ENCODE data around the gene IER5.
"Not testable (repeated sequence)": the region's sequence is repeated elsewhere in the genome, so short reads cannot be mapped to it uniquely, and the experiment has no call there.

Gene IER5

DNA sequence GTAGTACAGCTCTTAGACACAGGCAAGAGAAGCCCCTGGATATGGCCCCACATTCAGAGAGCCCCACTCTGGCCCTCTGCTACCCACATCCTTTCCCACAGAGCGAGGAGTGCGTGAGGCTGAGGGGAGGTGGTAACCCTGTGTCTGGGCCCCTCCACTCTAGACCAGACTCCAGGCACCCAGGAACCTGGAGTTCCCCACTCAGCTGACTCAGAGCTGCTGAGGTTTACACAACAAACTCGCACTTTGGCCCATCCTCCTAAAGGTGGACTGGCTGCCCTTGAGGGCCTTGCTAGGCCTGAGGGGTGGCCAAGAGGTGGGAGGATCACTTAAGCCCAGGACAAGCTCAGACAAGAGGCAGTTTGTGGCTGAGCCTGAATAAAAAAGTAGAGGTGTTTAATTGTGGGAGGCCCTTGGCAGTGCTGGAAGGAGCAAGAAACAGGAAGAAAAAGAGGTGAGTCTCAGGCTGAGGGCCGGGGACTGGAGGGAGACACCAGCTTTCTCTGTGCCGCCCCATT lies 44.0 kb upstream of the IER5 start:
- H3K27ac ChIP-seq (ENCODE audit: low read length, poor library complexity, severe bottlenecking), result no peak overlapping the region
- H3K18ac ChIP-seq (ENCODE audit: low read depth in 1 of 2, low read length in 2 of 2), result no peak overlapping the region
- peak overlapping the region in 1 of 2 experiments; percentile 67 for H2BK12ac ChIP-seq (ENCODE audit: low read length in 2 of 2)
- H3K4me1 ChIP-seq (ENCODE audit: control insufficient read depth, insufficient read depth, low read depth, low read length), result peaks cover 5% of the 10 kb centered on the region
- H4K8ac ChIP-seq (ENCODE audit: low read length), result peak overlapping the region; percentile 1
- 93% methylated on average over 4 of the region's 5 CpGs for whole genome bisulfite sequencing
- no peak overlapping the region for H2BK5ac ChIP-seq (ENCODE audit: low read depth, low read length, poor library complexity, severe bottlenecking)
- H3K4me3 ChIP-seq (ENCODE audit: insufficient read depth in 1 of 2, low read depth in 1 of 2, low read length in 2 of 2), result no peak overlapping the region
- no peak overlapping the region for H3K9ac ChIP-seq (ENCODE audit: low read length)
- no peak overlapping the region for H3K4me2 ChIP-seq (ENCODE audit: low read length, poor library complexity, severe bottlenecking)
- H2AK5ac ChIP-seq (ENCODE audit: low read length, severe bottlenecking), result no peak overlapping the region
- peaks cover 0 to 7% of the 10 kb centered on the region in 2 experiments for H3K36me3 ChIP-seq (ENCODE audit: control insufficient read depth in 1 of 2, insufficient read depth in 2 of 2, low read depth in 1 of 2, low read length in 2 of 2)
- H3K23ac ChIP-seq (ENCODE audit: low read length in 2 of 2), result no peak overlapping the region
- H2BK120ac ChIP-seq (ENCODE audit: low read depth, low read length), result no peak overlapping the region
- H3K27me3 ChIP-seq (ENCODE audit: control insufficient read depth in 1 of 2, insufficient read depth in 1 of 2, low read length in 2 of 2), result no peaks in the 10 kb centered on the region
- no peaks in the 10 kb centered on the region for H3K79me1 ChIP-seq (replicated peaks; ENCODE audit: low read length, poor library complexity, severe bottlenecking)
- no peak overlapping the region for H3K4ac ChIP-seq (ENCODE audit: low read depth in 1 of 2, low read length in 2 of 2)
- no peak overlapping the region for H3K14ac ChIP-seq (ENCODE audit: low read length in 2 of 2)
- H4K91ac ChIP-seq (ENCODE audit: low read length), result no peak overlapping the region
- no peaks in the 10 kb centered on the region for H3K9me3 ChIP-seq (ENCODE audit: control insufficient read depth, low read length)
- H2BK15ac ChIP-seq (ENCODE audit: low read depth, poor library complexity, severe bottlenecking), result peak overlapping the region; percentile 23
- no peak overlapping the region for H2AFZ ChIP-seq (ENCODE audit: low read depth, low read length)
- peak; percentile 60 for DNase-seq

DNA sequence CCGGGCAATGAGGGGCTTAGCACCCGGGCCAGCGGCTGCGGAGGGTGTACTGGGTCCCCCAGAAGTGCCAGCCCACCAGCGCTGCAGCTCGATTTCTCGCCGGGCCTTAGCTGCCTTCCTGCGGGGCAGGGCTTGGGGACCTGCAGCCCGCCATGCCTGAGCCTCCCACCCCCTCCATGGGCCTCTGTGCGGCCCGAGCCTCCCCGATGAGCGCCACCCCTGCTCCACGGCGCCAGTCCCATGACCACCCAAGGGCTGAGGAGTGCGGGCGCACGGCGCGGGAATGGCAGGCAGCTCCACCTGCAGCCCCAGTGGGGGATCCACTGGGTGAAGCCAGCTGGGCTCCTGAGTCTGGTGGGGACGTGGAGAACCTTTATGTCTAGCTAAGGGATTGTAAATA lies 42.6 kb upstream of the IER5 start:
- not testable (repeated sequence) for H3K4me3 ChIP-seq (ENCODE audit: insufficient read depth in 1 of 2, low read depth in 1 of 2, low read length in 2 of 2); H3K14ac ChIP-seq (ENCODE audit: low read length in 2 of 2); H4K91ac ChIP-seq (ENCODE audit: low read length); H2AFZ ChIP-seq (ENCODE audit: low read depth, low read length); DNase-seq; H3K36me3 ChIP-seq (ENCODE audit: control insufficient read depth in 1 of 2, insufficient read depth in 2 of 2, low read depth in 1 of 2, low read length in 2 of 2); H3K23ac ChIP-seq (ENCODE audit: low read length in 2 of 2); H3K18ac ChIP-seq (ENCODE audit: low read depth in 1 of 2, low read length in 2 of 2); H3K4me2 ChIP-seq (ENCODE audit: low read length, poor library complexity, severe bottlenecking); H2BK5ac ChIP-seq (ENCODE audit: low read depth, low read length, poor library complexity, severe bottlenecking); H3K27ac ChIP-seq (ENCODE audit: low read length, poor library complexity, severe bottlenecking); H3K9me3 ChIP-seq (ENCODE audit: control insufficient read depth, low read length); H4K8ac ChIP-seq (ENCODE audit: low read length); H2BK120ac ChIP-seq (ENCODE audit: low read depth, low read length); H2BK15ac ChIP-seq (ENCODE audit: low read depth, poor library complexity, severe bottlenecking); H3K79me1 ChIP-seq (replicated peaks; ENCODE audit: low read length, poor library complexity, severe bottlenecking); H2AK5ac ChIP-seq (ENCODE audit: low read length, severe bottlenecking); H3K4ac ChIP-seq (ENCODE audit: low read depth in 1 of 2, low read length in 2 of 2); H3K27me3 ChIP-seq (ENCODE audit: control insufficient read depth in 1 of 2, insufficient read depth in 1 of 2, low read length in 2 of 2); H3K4me1 ChIP-seq (ENCODE audit: control insufficient read depth, insufficient read depth, low read depth, low read length); H3K9ac ChIP-seq (ENCODE audit: low read length); H2BK12ac ChIP-seq (ENCODE audit: low read length in 2 of 2)
- 96% methylated on average over 22 of the region's 22 CpGs for WGBS

DNA sequence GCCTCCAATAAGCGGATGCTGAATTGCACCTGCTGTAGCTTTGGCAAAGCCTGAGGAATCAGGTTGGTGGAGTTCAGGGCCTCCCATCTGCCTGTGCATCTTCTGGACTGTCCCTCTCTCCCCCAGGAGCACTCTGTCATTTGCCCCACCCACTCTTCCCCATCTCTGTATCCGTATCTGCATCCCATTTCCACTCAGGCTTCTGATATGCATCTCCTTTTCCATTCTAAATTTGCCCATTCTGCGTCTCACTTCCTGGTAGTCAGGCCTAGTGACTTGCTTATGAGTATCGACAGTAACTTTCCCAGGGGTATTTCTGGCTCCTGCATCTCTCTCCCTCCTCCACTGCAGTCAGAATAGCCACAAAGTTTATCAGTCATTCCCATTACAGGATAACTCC lies 39.1 kb upstream of the IER5 start:
- 92% methylated on average over 4 of the region's 4 CpGs for WGBS
- H2BK5ac ChIP-seq (ENCODE audit: low read depth, low read length, poor library complexity, severe bottlenecking), result no peak overlapping the region

DNA sequence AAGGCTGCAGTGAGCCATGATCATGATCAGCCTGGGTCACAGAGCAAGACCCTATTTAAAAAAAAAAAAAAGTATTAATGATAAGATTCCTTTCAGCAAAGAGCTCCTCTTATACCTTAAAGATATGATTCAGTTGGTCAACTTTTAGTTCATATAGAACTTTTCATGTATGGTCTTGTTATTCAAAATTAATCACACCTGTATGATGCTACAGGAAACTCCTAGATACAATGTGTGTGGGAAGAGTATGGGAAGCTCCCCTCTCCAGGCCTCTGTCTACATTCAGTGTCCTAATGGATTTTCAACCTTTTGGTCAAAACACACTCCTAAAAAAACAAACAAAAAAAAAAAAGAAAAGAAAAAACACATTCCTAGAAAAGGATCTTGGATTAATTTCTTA lies 37.6 kb upstream of the IER5 start:
- no peaks in the 10 kb centered on the region for H3K9me3 ChIP-seq (ENCODE audit: control insufficient read depth, low read length)
- no peaks in the 10 kb centered on the region for H3K4me1 ChIP-seq (ENCODE audit: control insufficient read depth, insufficient read depth, low read depth, low read length)
- H3K18ac ChIP-seq (ENCODE audit: low read depth in 1 of 2, low read length in 2 of 2), result no peak overlapping the region
- no peak overlapping the region for H3K4me2 ChIP-seq (ENCODE audit: low read length, poor library complexity, severe bottlenecking)
- H3K9ac ChIP-seq (ENCODE audit: low read length), result no peak overlapping the region
- H2BK5ac ChIP-seq (ENCODE audit: low read depth, low read length, poor library complexity, severe bottlenecking), result no peak overlapping the region
- DNase-seq, result no peak
- no peak overlapping the region for H2BK120ac ChIP-seq (ENCODE audit: low read depth, low read length)
- H2AFZ ChIP-seq (ENCODE audit: low read depth, low read length), result no peak overlapping the region
- no peak overlapping the region for H3K4ac ChIP-seq (ENCODE audit: low read depth in 1 of 2, low read length in 2 of 2)
- H3K79me1 ChIP-seq (replicated peaks; ENCODE audit: low read length, poor library complexity, severe bottlenecking), result no peaks in the 10 kb centered on the region
- H2AK5ac ChIP-seq (ENCODE audit: low read length, severe bottlenecking), result no peak overlapping the region
- no peak overlapping the region for H3K14ac ChIP-seq (ENCODE audit: low read length in 2 of 2)
- H3K23ac ChIP-seq (ENCODE audit: low read length in 2 of 2), result no peak overlapping the region
- H3K27ac ChIP-seq (ENCODE audit: low read length, poor library complexity, severe bottlenecking), result no peak overlapping the region
- H2BK12ac ChIP-seq (ENCODE audit: low read length in 2 of 2), result no peak overlapping the region
- no peak overlapping the region for H4K91ac ChIP-seq (ENCODE audit: low read length)
- peaks cover 0 to 26% of the 10 kb centered on the region in 2 experiments for H3K36me3 ChIP-seq (ENCODE audit: control insufficient read depth in 1 of 2, insufficient read depth in 2 of 2, low read depth in 1 of 2, low read length in 2 of 2)
- no peak overlapping the region for H3K4me3 ChIP-seq (ENCODE audit: insufficient read depth in 1 of 2, low read depth in 1 of 2, low read length in 2 of 2)
- H3K27me3 ChIP-seq (ENCODE audit: control insufficient read depth in 1 of 2, insufficient read depth in 1 of 2, low read length in 2 of 2), result peaks cover 0 to 3% of the 10 kb centered on the region in 2 experiments
- no peak overlapping the region for H2BK15ac ChIP-seq (ENCODE audit: low read depth, poor library complexity, severe bottlenecking)
- H4K8ac ChIP-seq (ENCODE audit: low read length), result no peak overlapping the region

More for the DNA sequence above, 39.1 kb upstream of the IER5 start:
- Histone ChIP-seq H3K4ac (ENCODE audit: low read depth in 1 of 2, low read length in 2 of 2) (no peak overlapping the region), H3K9ac (ENCODE audit: low read length) (no peak overlapping the region), H3K27me3 (ENCODE audit: control insufficient read depth in 1 of 2, insufficient read depth in 1 of 2, low read length in 2 of 2) (peaks cover 0 to 3% of the 10 kb centered on the region in 2 experiments), H3K4me3 (ENCODE audit: insufficient read depth in 1 of 2, low read depth in 1 of 2, low read length in 2 of 2) (no peak overlapping the region), H2AFZ (ENCODE audit: low read depth, low read length) (no peak overlapping the region), H4K8ac (ENCODE audit: low read length) (no peak overlapping the region), H3K9me3 (ENCODE audit: control insufficient read depth, low read length) (no peaks in the 10 kb centered on the region), H3K27ac (ENCODE audit: low read length, poor library complexity, severe bottlenecking) (no peak overlapping the region), H3K79me1 (replicated peaks; ENCODE audit: low read length, poor library complexity, severe bottlenecking) (no peaks in the 10 kb centered on the region), H2BK15ac (ENCODE audit: low read depth, poor library complexity, severe bottlenecking) (no peak overlapping the region), H3K4me2 (ENCODE audit: low read length, poor library complexity, severe bottlenecking) (no peak overlapping the region), H3K18ac (ENCODE audit: low read depth in 1 of 2, low read length in 2 of 2) (no peak overlapping the region), H2BK120ac (ENCODE audit: low read depth, low read length) (no peak overlapping the region), H3K4me1 (ENCODE audit: control insufficient read depth, insufficient read depth, low read depth, low read length) (peaks cover 4% of the 10 kb centered on the region), H3K36me3 (ENCODE audit: control insufficient read depth in 1 of 2, insufficient read depth in 2 of 2, low read depth in 1 of 2, low read length in 2 of 2) (peaks cover 0 to 19% of the 10 kb centered on the region in 2 experiments), H2BK12ac (ENCODE audit: low read length in 2 of 2) (no peak overlapping the region), H2AK5ac (ENCODE audit: low read length, severe bottlenecking) (no peak overlapping the region), H4K91ac (ENCODE audit: low read length) (no peak overlapping the region), H3K14ac (ENCODE audit: low read length in 2 of 2) (no peak overlapping the region), H3K23ac (ENCODE audit: low read length in 2 of 2) (no peak overlapping the region)
- DNase-seq, result no peak
